ENCODE measurements around the gene AJM1.

- TF ChIP-seq POLR2AphosphoS5 (IDR thresholded peaks at IDR 0.05; ENCODE audit: low read depth, low read length) (no peak), POLR2A (IDR thresholded peaks at IDR 0.05; ENCODE audit: low read depth, low read length) (no peak), PAX5 (IDR thresholded peaks at IDR 0.05; ENCODE audit: insufficient read depth, low read length, severe bottlenecking) (no peak), TAF1 (IDR thresholded peaks at IDR 0.05; ENCODE audit: low read depth, low read length) (no peak), SPI1 (IDR thresholded peaks at IDR 0.05; ENCODE audit: low read depth, low read length) (no peak), POU2F2 (IDR thresholded peaks at IDR 0.05; ENCODE audit: low read depth, low read length) (no peak)
These were observed 35.6 kb upstream of the AJM1 start for GRCh38 chr9:136806631-136807201.

All from GM12891 (cell line).